Fibroblast of skin of left biceps (primary cell): Measurements from ENCODE around the gene ZEB2.

Source experiments
- DNase-seq, 2 experiments: peaks; one replicate each; pipeline ENCODE4 v3.0.0-alpha.2; 2013; ENCODE audit warnings: low read depth in 2 of 2

Gene ZEB2

GRCh38 chr2:144519934-144520731 lies at the start of gene ZEB2:
ZEB2 (minus strand) TSS chr2:144520119; CDS start chr2:144517350, 2,769 bp downstream.
- peak; percentile 91 to 92 for DNase-seq

DNA sequence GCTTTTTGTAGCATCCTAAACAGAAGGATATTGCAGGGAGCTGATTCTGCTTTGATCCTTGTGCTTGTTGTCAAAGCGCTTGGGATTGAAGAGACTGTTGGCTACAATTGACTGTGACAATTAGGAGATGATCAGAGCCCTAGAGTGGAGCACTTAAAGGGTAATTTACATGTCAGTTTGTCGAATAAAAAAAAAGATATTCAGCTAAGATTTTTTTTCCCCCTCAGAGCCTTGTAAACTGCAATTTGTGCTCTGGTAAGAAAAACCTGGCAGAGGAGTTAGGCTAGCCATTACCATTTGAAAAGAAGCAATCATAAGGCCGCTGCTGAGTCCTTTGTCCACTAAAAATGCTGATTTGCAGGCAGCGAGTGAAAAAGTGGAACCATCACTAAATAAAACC lies 47.8 kb upstream of the ZEB2 start:
- no peak for DNase-seq

DNA sequence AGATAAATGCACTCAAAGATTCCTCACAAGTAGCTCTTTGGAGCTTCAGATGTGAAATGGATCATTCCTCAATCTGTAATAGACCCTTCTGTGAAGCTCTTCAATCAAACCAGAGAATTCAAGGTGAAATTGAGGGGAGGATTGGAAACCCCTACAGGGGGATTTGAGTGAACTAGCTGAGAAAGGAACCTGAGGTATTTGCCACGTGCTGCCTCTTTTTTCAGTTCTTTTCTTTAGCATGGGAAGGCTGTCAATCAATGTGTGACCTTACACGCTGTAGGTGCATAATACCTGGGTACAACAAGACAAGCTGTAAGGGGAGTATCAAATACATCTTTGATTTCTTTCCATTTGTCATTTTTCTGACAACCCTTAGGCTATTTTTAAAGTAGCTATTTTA lies 46.5 kb upstream of the ZEB2 start:
- no peak for DNase-seq

GRCh38 chr2:144560251-144560650 lies 40.3 kb upstream of the ZEB2 start:
- DNase-seq = no peak

DNA sequence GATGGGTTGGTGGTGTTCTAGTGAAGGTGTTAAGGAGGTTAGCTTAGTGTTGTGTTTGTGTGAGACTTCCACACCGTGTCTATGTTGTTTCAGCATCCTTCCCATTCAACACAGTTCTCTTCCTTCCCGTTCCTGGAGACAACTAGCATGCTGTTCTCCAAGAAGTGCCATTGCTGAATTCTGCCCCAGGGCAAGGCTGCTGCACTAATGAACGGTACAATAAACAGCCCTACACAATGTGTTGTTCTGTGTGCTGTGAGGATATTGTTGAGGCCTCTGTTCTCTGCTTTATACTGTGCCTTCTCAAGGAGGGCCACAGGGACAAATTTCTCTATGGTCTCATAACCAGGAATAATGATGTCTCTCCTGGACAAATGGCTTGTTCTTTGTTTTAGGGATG lies 39.8 kb upstream of the ZEB2 start:
- DNase-seq = no peak

DNA sequence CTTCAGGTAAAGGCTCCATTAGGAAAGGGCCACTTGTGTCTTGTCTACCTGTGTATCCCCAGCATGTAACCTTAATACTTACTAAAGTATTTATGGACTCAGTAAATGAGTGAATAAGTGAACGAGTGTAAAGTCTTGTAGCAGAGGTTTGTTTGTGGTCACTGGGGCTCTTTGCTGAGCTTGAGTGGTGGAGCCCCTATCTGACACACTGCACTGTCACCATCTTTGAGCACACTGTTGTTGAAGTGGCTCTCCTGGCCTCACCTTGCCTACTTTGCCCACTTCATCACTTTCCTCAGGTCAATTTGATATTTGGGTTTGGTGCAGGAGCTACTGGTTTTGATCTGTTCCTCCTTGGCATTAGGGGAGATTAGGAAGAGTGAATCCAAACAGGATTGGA lies 39.3 kb upstream of the ZEB2 start:
- no peak for DNase-seq

DNA sequence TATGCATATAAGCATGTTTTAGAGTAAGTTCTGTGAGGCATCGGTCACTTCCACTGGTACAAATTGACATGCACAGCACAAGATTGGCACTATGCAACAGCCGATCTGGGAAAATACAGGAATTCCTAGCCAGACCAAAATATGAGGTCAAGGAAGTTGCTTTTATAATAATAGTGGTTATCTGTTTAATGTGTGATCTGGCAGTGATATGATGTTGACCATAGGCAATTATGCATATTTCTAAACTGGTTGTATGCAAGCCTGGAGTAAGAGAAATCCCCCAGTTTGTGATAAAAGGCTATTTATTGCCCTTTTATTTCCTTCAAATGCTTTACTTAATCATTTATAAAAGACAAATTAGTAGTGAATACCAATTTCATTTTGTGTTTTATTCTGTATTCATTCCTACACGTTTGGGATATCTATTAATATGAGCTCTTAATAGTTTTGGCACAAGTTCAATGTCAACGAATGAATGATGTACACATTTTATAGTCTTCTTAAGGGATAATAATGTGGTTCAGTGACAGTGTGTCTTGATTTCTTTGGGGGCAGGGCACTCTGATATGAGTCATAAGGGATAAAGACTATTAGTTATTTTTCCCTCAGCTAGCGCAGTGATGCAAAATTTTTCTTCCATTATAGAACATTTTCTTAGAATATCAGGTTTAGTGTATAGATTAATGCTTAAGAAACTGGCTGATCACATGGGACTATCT lies 34.7 kb upstream of the ZEB2 start:
- no peak for DNase-seq

DNA sequence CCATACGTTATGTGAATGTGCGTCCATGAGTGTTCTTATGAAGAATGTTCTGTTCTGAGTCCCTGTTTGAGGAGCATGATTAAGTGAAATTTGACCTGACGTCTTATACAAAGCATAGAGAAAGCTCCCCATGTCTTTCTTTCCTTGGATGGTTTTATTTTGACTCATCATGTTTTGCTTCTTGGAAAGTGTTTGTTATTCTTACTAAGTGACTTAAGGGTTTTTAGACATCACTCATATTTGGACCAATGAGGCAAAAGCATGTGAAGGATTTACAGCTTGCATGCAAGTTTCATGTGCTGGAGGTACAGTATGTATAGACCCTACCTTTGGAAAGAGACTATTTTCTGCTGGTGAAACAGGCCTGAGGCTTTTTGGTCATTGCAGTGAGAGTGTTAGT lies 33.5 kb upstream of the ZEB2 start:
- DNase-seq = peak; percentile 75 to 80

DNA sequence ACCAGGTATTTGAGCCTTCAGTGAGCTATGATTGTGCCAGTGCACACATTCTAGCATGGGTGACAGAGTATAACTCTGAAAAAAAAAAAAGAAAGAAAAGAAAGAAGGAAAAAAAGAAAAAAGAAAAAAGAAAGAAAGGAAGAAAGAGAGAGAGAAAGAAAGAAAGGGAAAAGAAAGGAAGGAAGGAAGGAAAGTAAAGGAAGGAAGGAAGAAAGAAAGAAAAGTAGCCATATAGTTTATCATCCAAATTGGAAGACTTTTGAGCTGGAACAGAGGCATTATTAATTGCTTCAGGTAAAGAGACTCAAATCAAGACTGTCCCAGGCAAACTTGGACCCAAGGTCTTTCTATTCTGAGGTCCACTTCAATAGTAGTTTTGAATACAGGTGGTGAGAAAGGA lies 32.9 kb upstream of the ZEB2 start:
- DNase-seq = no peak

DNA sequence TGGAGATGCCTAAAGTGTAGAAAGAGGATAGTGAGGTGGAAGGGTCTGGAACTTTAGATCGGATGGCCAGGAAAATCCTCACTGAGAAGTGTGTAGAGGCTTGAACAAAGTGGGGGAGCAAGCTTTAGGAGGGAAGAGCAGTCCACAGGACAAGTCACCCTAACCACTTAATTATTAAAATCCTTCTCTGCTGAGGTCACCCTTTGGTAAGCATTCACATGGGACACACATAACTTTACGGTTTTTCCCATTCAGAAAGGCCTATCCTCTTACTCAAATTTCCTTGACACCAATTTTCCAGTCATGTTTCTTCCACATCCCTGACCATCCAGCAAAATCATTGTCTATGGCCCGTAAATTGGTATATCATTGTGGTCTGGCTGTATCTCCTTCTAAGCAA lies 31.0 kb upstream of the ZEB2 start:
- no peak for DNase-seq

GRCh38 chr2:144550084-144550483 lies 30.2 kb upstream of the ZEB2 start:
- no peak for DNase-seq

DNA sequence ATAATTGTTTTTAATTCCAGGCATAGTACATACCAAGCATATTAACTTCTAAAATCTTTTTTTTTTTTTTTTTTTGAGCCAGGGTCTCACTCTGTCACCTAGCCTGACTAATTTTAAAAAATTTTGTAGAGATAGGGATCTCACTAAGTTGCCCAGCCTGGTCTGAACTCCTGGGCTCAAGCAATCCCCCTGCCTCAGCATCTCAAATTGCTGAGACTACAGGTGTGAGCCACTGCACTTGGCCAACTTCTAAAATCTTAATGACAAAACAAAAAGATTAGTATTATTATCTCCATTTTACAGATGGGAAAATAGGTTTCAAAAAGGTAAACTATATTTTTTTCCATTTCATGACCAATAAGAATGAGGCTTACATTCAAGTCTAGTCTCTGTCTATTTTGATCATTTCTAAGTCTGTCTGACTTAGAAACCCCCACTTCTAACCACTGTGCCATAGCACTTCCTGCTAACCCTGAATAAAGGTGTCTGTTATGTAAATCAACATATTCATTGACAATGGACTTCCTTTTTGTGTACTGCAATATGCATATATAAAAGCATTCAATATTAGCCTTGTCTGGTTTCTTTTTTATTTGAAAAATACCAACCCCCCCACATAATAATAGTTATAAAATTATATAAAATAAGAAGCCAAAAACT lies 28.7 kb upstream of the ZEB2 start:
- DNase-seq = no peak

GRCh38 chr2:144548088-144548487 lies 28.2 kb upstream of the ZEB2 start:
- DNase-seq = no peak

DNA sequence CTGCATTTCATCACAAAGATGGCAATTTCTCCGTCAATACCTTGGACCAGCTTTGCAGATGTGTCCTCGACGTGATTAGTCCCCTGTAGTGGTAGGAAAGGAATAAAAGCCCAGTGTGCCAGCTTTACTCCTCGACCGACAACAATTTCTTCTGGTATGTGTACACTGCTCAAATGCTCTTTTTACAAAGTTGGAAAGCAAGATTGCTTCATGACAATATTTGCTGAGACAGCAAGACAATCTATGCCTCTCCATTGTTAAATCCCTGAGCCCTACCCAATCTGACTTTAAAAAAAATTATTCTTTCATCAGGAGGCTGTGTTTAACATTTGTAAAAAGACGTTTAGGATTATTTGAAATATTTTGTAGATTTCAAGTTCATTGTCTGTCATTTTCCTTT lies 27.6 kb upstream of the ZEB2 start:
- no peak for DNase-seq

DNA sequence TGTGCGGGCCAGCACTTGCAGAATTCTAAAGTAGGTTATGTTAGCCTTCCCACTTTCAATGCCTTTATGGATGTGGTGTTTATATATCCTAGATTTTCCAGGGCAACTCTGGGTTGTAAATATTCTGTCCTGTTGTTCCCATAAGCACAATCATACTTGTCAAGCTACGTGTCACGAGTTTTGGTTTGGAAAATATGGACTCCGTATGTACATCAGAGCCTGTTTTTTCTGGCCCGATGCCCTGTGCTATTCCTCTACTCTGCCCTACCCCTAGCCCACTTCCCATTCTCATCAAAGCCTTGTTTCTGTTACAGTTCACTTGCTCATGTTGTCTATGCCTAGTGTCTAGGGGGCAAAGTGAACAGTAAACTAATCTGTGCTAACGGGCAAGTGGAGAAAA lies 27.0 kb upstream of the ZEB2 start:
- DNase-seq = peak in 1 of 2 experiments; percentile 30

DNA sequence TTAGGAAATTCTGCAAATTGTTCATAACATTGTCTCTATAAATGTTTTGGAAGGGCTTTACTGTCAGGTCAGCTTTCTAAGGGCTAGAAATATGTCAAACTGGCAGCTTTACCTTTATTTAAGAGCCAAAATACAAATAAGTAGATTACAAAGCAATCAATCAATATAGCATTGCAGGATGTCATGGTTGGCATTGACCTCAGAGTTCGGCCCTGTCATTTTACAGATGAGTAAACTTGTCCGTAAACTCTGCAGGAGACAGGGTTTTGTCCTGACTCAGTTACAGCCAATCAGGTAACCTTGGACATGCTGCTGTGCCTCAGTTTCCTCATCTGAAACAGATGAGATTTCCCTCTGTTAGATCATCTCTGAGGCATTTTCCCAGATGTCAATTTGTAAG lies 25.9 kb upstream of the ZEB2 start:
- no peak for DNase-seq

DNA sequence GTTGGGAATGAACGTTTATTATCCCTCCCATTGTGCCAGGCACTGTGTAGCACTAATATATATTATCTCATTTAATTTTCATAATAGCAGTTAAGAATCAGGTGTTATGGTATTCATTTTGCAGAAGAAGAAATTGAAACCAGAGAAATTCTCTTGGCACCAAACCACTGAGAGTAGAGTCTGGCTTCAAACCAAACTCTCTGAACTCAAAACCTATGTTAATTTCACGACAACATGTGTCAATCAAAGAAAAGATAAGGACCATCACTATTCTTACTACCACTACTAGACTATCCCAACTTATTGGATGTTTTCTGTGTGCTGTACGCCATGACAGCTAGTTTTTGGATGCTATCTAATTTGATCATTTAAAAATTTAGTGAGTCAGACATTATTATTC lies 24.1 kb upstream of the ZEB2 start:
- no peak for DNase-seq

DNA sequence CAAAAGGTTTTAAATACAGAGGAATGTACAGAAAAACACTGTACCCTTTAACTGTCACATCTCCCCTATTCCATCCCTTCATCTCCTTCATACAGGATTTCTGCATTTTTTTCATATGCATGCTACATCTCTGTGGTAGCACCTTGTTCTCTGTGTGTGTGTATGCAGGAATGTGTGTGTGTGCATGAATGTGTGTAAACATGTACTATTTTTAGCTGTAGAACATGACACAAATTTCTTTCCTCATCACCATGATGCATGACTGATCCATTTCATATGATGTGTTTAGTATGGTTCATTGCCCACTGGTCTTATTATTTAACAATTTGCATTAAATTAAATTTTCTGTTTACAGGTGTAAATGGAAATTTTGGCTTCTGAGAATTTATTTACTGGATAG lies 21.5 kb upstream of the ZEB2 start:
- no peak for DNase-seq

DNA sequence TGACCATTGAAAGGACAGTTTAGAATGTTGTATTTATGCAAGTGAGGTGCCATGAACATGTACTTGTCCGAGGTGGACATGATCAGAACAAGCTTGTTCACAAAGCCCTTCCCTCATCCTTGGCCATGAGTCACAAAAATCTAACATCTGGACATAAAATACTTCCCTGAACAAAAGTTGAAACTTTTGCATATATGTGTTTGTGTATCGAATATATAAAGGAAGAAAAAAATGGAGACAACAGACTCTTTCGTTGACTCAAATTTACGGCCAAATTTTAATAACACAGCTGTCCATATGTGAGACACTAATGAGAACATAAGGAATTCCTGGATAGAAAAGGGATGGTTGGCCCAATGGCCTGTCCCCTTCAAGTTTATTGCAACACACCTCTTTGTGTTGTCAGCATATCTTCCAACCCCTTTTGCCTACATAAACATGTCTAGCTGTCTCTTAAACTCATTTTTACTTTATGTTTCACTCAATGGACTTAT lies 19.4 kb upstream of the ZEB2 start:
- DNase-seq = no peak

DNA sequence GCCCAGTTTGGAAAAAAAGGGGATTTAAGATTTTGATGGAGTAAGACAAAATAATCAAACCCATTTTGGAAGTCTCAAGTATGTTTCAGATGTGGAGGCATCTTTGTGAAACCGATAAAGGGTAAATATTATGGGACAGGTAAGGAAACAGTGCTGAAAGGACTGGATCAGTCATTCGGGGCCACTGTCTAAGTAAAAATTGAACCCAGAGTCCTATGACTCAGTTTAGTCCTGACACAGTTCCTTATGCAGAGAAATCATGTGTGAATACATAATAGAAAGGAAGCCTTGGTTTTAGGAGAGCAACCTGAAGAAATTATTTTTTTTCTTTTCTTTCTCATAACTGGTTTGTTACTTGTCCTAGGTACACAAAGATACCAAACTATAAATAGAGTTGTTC lies 15.4 kb upstream of the ZEB2 start:
- DNase-seq = no peak

- DNase-seq = no peak
These were observed 13.3 kb upstream of the ZEB2 start for GRCh38 chr2:144533221-144533620.

DNA sequence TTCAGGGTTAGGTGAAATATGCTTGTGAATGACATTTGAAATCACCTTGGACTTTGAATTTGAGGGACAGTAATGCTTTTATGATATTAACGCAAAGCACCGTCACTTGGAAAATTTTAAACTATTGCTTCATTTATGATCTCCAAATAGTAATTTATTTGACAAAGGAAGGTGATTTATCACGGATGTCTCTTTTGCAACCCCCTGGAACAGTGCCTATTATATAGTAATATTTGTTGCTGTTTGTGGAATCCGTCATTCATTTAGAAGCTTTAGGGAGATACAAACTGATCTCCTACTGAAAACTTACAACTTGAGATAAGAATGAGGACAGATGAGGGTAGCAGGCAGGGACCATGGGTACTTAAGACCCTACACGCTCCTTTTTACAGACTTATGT lies 10.7 kb upstream of the ZEB2 start:
- DNase-seq = no peak

- DNase-seq = no peak
These were observed 9.9 kb upstream of the ZEB2 start for GRCh38 chr2:144529841-144530240.
